ENCODE results near the gene PPP6R2.

PPP6R2 gene

DNA sequence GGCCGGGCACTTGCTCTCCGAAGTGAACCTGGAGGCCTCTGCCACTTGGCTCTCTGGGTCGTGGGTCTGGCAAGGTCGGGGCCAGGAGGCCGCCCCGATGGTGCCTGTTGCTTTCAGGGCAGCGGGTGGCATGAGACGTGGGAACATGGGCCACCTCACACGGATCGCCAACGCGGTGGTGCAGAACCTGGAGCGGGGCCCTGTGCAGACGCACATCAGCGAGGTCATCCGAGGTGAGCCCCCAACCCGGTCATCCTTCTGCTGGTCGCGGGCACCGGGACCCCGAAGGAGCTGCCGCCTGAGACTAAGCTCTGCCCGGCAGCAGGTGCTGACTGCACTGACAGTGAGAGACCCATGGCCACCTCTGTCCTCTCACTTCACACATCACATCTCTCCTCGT is 91.7 kb downstream of the PPP6R2 start:
- TF ChIP-seq, protein P1, sequence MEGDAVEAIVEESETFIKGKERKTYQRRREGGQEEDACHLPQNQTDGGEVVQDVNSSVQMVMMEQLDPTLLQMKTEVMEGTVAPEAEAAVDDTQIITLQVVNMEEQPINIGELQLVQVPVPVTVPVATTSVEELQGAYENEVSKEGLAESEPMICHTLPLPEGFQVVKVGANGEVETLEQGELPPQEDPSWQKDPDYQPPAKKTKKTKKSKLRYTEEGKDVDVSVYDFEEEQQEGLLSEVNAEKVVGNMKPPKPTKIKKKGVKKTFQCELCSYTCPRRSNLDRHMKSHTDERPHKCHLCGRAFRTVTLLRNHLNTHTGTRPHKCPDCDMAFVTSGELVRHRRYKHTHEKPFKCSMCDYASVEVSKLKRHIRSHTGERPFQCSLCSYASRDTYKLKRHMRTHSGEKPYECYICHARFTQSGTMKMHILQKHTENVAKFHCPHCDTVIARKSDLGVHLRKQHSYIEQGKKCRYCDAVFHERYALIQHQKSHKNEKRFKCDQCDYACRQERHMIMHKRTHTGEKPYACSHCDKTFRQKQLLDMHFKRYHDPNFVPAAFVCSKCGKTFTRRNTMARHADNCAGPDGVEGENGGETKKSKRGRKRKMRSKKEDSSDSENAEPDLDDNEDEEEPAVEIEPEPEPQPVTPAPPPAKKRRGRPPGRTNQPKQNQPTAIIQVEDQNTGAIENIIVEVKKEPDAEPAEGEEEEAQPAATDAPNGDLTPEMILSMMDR (conservative IDR thresholded peaks at IDR 0.05; ENCODE audit: low read length) = no peak
- no peak overlapping the region for H3K4me3 ChIP-seq (ENCODE audit: low read length)

DNA sequence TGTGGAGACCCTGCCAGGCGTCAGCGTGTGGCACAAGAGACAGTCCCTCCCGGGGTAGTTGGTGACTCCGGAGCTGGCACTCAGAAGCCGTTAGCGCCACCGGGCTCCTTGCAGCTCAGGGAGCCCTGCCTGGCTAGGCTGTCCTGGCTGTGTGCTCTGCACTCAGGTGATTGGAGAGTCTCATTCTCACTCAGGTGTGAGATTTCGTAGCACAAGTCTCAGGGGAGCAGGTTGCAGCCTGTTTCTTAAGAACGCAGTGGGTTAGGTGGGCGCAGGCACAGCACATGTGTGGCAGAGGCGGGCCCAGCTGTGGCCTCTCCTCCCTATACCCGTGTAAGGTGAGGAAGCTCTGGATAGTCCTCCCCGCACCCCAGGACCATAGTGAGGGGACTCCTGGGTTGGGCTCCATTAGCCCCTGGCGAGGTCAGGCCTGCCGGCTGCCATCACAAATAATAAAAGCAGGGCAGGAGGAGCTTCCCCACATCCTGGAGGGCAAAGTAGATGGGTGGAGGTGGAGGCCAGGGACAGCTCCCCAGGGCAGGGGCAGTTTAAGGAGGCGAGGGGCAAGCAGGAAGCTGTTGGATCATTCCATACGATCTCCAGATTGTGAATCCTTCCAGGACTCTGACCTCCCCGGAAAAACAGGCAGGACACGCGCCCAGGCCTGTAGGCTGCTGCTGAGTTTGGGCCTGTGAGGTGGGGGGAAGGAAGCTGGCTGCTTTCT is 92.3 kb downstream of the PPP6R2 start:
- TF ChIP-seq, protein P1 (conservative IDR thresholded peaks at IDR 0.05; ENCODE audit: low read length) = no peak
- no peak overlapping the region for H3K4me3 ChIP-seq (ENCODE audit: low read length)
- no peak for DNase-seq (ENCODE audit: low read depth)

More for the DNA sequence above, 91.7 kb downstream of the PPP6R2 start:
- DNase-seq (ENCODE audit: low read depth) = no peak

DNA sequence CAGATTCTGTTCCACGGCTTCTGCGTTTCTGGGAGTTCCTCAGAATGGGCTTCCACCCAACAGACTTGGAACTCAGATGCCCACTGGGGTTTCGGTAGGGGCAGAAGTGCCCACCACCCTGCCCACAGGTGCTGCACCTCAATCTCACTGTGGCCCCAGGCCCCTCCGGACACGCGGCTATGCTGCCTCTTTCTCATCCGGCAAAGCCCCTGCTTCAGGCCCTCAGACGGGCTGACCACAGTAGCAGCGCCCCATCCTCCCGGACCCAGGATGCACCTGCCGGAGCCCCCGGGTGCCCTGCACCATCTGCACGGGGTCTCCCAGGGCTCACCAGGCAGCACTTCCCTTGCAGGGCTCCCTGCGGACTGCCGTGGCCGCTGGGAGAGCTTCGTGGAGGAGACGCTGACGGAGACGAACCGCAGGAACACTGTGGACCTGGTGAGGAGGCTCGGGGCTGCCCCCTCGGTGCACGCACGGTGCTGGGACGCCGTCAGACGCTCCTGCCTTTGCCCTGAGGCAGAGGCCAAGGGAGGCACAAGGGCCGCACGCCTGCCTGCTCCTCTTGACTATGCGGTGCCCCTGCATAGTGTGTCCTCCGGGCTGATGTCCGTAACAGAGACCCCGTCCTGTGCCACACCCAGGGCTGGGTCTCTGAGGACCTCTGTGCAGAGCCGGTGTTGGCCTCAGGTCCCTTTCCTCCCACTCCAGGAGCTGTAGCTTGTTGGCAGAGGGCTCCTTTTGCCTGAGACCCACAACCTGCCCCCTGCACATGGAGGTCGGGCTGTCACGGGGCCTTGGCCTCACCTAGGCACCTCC is 93.1 kb downstream of the PPP6R2 start:
- H3K4me3 ChIP-seq (ENCODE audit: low read length) = no peak overlapping the region
- TF ChIP-seq, protein P1 (conservative IDR thresholded peaks at IDR 0.05; ENCODE audit: low read length) = no peak
- no peak for DNase-seq (ENCODE audit: low read depth)

DNA sequence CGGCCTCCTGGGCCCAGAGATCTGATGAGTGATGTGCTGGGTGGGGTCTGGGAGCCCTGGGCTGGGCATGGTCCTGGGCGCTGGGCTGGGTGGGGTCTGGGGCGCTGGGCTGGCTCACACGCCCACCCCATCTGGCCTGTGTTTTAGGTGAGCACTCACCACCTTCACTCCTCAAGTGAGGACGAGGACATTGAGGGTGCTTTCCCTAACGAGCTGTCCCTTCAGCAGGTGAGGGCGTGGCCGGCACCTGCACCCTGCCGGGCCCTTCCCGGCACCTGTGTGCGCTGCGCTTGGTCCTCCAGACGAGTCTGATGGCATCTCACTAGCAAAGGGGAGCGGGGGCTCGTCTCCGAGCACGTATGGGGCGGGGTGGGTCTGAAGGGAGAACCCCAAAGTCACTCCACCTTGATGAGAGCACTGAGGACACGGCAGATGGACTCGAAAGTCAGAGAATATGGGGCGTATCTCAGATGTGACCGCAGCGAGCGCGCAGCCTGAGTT is 93.8 kb downstream of the PPP6R2 start:
- DNase-seq (ENCODE audit: low read depth) = no peak
- H3K4me3 ChIP-seq (ENCODE audit: low read length) = no peak overlapping the region
- TF ChIP-seq, protein P1 (conservative IDR thresholded peaks at IDR 0.05; ENCODE audit: low read length) = no peak

DNA sequence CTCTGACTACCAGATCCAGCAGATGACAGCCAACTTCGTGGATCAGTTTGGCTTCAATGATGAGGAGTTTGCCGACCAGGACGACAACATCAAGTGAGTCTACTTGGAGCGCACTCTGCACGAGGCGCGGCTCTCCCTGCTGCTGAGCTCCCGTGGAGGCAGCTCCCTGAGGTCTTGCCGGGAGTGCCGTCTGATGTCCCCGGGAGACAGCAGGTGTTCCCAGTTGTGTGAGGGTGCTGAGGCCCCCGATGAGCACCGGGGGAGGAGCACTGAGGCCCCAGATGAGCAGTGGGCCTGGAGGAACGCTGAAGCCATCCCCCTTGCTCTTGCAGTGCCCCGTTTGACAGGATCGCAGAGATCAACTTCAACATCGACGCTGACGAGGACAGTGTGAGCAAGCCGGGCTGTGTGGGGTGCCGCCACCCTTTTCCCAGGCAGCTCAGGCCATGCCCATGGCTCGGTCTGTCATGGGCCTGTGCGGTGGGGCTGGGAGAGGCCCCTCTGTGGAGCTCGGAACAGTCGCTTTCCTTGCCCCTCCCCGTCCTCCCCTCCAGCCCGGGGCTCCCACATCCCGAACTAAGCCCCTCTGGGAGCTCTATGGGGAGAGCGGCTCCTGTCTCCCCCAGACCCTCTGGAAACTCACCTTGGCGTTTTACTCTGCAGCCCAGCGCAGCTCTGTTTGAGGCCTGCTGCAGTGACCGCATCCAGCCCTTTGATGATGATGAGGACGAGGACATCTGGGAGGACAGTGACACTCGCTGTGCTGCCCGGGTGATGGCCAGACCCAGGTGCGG is 94.6 kb downstream of the PPP6R2 start:
- H3K4me3 ChIP-seq (ENCODE audit: low read length) = no peak overlapping the region
- no peak for DNase-seq (ENCODE audit: low read depth)
- TF ChIP-seq, protein P1 (conservative IDR thresholded peaks at IDR 0.05; ENCODE audit: low read length) = no peak

DNA sequence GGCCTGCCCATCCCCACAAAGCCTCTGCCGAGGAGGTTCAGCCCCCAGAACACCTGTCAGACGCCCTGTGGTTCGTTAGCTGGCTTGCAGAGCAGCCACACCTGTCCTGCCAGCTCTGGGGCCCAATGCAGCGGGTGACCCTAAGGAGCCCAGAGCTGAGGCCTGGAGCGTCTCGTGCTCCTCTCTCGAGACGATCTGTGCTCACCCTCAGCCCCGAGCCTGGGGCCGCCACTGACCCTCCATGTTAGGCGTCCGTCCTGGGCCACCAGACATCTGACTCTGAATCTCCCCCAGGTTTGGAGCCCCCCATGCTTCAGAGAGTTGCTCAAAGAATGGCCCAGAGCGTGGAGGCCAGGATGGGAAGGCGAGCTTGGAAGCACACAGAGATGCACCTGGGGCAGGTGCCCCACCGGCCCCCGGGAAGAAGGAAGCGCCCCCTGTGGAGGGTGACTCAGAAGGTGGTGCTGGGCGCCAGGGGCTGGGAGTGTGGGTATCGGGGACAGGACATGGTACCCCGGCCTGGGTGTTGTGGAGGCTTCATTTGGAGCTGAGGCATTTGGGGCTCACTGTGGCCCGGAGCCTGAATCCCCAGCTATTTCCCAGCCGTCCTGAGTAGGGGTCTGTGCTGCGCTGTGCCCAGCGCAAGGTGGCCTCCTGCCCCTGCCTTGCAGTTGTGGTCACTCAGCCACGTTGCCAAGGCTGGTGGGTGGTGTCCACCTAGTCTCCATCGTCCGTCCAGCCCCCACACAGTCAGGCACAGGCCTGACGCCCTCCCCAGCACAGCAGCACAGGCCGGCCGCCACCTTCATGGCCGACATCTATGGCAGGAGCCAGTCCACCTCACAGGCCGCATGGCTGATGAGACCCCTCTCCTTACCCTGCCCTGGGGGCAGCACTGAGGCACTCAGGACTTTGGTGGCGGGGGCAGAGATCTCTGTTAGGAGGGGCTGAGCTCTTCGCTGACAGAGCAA is 95.5 kb downstream of the PPP6R2 start:
- TF ChIP-seq, protein P1 (conservative IDR thresholded peaks at IDR 0.05; ENCODE audit: low read length) = no peak
- DNase-seq (ENCODE audit: low read depth) = no peak
- H3K4me3 ChIP-seq (ENCODE audit: low read length) = no peak overlapping the region
